Body of pancreas (tissue), 4 donors: ENCODE measurements around the gene MYDGF.

ENCODE experiments used
- POLR2A ChIP-seq, 3 donors: fragments of 450-650 bp; IDR thresholded peaks; one replicate each; pipeline ENCODE4 v1.6.1; 2016; ENCODE audit warnings: antibody characterized with exemption in 3 of 3, mild to moderate bottlenecking in 2 of 3
- TF ChIP-seq, protein P1 (sequence below), 7 experiments: fragments of 450-650 bp in 4 of 7; fragments of 200-600 bp in 3 of 7; sonication (generic) in 3 of 7; IDR thresholded peaks; one replicate each; pipeline ENCODE4 v1.5.1; 2016 to 2019; ENCODE audit warnings: antibody characterized with exemption in 7 of 7

DNA sequence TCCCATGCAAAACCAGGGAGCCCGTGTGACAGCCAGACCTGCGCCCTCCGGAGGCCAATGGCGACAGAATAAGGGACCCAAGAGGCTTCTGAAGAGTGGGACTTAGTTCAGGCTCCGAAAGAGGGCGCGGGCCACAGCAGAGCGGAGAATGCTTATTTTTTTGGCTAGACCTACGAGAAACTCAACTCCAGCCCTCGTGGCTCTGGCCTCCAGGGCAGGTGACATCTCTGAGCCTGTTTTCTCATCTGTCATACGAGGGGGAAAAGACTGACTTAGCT lies 30.5 kb upstream of the MYDGF start:
- no peak for TF ChIP-seq POLR2A (IDR thresholded peaks at IDR 0.05)
- TF ChIP-seq, protein P1, sequence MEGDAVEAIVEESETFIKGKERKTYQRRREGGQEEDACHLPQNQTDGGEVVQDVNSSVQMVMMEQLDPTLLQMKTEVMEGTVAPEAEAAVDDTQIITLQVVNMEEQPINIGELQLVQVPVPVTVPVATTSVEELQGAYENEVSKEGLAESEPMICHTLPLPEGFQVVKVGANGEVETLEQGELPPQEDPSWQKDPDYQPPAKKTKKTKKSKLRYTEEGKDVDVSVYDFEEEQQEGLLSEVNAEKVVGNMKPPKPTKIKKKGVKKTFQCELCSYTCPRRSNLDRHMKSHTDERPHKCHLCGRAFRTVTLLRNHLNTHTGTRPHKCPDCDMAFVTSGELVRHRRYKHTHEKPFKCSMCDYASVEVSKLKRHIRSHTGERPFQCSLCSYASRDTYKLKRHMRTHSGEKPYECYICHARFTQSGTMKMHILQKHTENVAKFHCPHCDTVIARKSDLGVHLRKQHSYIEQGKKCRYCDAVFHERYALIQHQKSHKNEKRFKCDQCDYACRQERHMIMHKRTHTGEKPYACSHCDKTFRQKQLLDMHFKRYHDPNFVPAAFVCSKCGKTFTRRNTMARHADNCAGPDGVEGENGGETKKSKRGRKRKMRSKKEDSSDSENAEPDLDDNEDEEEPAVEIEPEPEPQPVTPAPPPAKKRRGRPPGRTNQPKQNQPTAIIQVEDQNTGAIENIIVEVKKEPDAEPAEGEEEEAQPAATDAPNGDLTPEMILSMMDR (IDR thresholded peaks at IDR 0.05), result no peak
